Stomach (tissue), 9 donors: Measurements from ENCODE around the gene SLC12A7. TPM values are rescaled to one million over a fixed set of nuclear protein-coding genes. Genes with fewer than 3 reads are reported as not detected.

Experiments used
- DNase-seq, 2 donors: peaks; one replicate each; pipeline versions ENCODE4 v3.0.0 to v3.0.0-alpha.2; 2013 to 2019
- H3K27ac ChIP-seq, 5 donors: fragments of 200-600 bp in 4 of 5; sonication (generic) in 4 of 5; one replicate each; pipeline ENCODE4 v1.5.1; 2013 to 2019; ENCODE audit warnings: mild to moderate bottlenecking in 1 of 5, moderate library complexity in 1 of 5
- H3K27me3 ChIP-seq, 3 donors: fragments of 200-600 bp; sonication (generic); one replicate each; pipeline ENCODE4 v1.5.1; 2017 to 2019; ENCODE audit warnings: mixed run types in 1 of 3
- H3K36me3 ChIP-seq, 4 donors: fragments of 200-600 bp; sonication (generic); 1 replicate in 3 of 4; 2 replicates in 1 of 4; pipeline ENCODE4 v1.5.1; 2016 to 2019
- H3K4me1 ChIP-seq, 4 donors: fragments of 200-600 bp; sonication (generic); one replicate each; pipeline ENCODE4 v1.5.1; 2016 to 2019
- H3K4me3 ChIP-seq, 4 donors: fragments of 200-600 bp; sonication (generic) in 3 of 4; one replicate each; pipeline ENCODE4 v1.5.1; 2016 to 2019; ENCODE audit warnings: mild to moderate bottlenecking in 1 of 4
- H3K9me3 ChIP-seq, 4 donors: fragments of 200-600 bp; sonication (generic); one replicate each; pipeline ENCODE4 v1.5.1; 2016 to 2019
- EP300 ChIP-seq: sonication (generic); formaldehyde crosslinking; IDR thresholded peaks from one replicate; pipeline ENCODE4 v1.6.1; 2017; ENCODE audit warnings: antibody characterized with exemption
- POLR2A ChIP-seq, 4 donors: fragments of 450-650 bp; IDR thresholded peaks; one replicate each; pipeline ENCODE4 v1.6.1; 2016; ENCODE audit warnings: antibody characterized with exemption in 4 of 4, control low read depth in 2 of 4, mild to moderate bottlenecking in 1 of 4, moderate library complexity in 1 of 4
- POLR2AphosphoS5 ChIP-seq, 3 donors: sonication (generic); formaldehyde crosslinking; IDR thresholded peaks; one replicate each; pipeline ENCODE4 v1.6.1; 2016; ENCODE audit warnings: antibody characterized with exemption in 3 of 3
- WGBS, 5 donors: extraction: QIAGEN DNeasy Blood & Tissue Kit in 3 of 5; methylation state at CpG; one replicate each; pipeline versions ENCODE4 v1.1.5 to v1.1.7; 2013 to 2018; 5-methylcytosine and 5-hydroxymethylcytosine counted together
- intact Hi-C: fragments of 100-400 bp; cut with DNase I; formaldehyde crosslinking; loops from one replicate; pipeline ENCODE4 v1.15.1; 2023; ENCODE audit warnings: low total_unique reads
- polyA plus RNA-seq, 3 donors: library from polyadenylated mRNA; stranded (reverse); fragments of 200-250 nt; gene quantifications; one replicate each; pipeline ENCODE4 v1.2.3, GENCODE V29; 2013
- total RNA-seq, 5 donors: library from RNA; depleted of rRNA; stranded (reverse); fragments of >200 nt; gene quantifications; one replicate each; pipeline versions ENCODE4 v1.1.0 to v1.2.3, GENCODE V29; 2014 to 2016
- TF ChIP-seq, protein P1 (sequence below), 7 experiments: fragments of 450-650 bp in 4 of 7; fragments of 200-600 bp in 3 of 7; sonication (generic) in 3 of 7; IDR thresholded peaks; one replicate each; pipeline ENCODE4 v1.5.1; 2016 to 2019; ENCODE audit warnings: antibody characterized with exemption in 7 of 7, control low read depth in 2 of 7, mild to moderate bottlenecking in 1 of 7
- donor health status: healthy with polysubstance abuse.
- donor health status: Bipolar disorder and iron deficiency.
- donor health status: healthy.

The SLC12A7 gene
- total and polyA plus RNA-seq, 8 donors, result 4.7 to 346 (median 37.7) TPM

- intact Hi-C loops, result no loop called here
- no peaks in the 10 kb centered on the region for H3K27me3 ChIP-seq
- no peak for DNase-seq
- no peaks in the 10 kb centered on the region for H3K9me3 ChIP-seq
- H3K4me3 ChIP-seq, result no peak overlapping the region
- H3K36me3 ChIP-seq, result peaks cover 59 to 88% (median 83%) of the 10 kb centered on the region in 4 donors
- WGBS, 5 donors, result 85 to 96% (median 89%) methylated on average over 9 to 23 of the region's 23 CpGs
- peak overlapping the region in 1 of 5 donors; percentile 63 for H3K27ac ChIP-seq
- TF ChIP-seq POLR2A (IDR thresholded peaks at IDR 0.05), result no peak
- TF ChIP-seq, protein P1, sequence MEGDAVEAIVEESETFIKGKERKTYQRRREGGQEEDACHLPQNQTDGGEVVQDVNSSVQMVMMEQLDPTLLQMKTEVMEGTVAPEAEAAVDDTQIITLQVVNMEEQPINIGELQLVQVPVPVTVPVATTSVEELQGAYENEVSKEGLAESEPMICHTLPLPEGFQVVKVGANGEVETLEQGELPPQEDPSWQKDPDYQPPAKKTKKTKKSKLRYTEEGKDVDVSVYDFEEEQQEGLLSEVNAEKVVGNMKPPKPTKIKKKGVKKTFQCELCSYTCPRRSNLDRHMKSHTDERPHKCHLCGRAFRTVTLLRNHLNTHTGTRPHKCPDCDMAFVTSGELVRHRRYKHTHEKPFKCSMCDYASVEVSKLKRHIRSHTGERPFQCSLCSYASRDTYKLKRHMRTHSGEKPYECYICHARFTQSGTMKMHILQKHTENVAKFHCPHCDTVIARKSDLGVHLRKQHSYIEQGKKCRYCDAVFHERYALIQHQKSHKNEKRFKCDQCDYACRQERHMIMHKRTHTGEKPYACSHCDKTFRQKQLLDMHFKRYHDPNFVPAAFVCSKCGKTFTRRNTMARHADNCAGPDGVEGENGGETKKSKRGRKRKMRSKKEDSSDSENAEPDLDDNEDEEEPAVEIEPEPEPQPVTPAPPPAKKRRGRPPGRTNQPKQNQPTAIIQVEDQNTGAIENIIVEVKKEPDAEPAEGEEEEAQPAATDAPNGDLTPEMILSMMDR (IDR thresholded peaks at IDR 0.05), result no peak
- no peak for TF ChIP-seq EP300
- no peak for TF ChIP-seq POLR2AphosphoS5 (IDR thresholded peaks at IDR 0.05)
- H3K4me1 ChIP-seq, result peaks cover 0 to 37% (median 24%) of the 10 kb centered on the region in 4 donors
Observed at GRCh38 chr5:1091632-1092031, 20.2 kb downstream of the SLC12A7 start.

- Histone ChIP-seq H3K4me1 (peaks cover 0 to 37% (median 24%) of the 10 kb centered on the region in 4 donors), H3K9me3 (no peaks in the 10 kb centered on the region), H3K27me3 (no peaks in the 10 kb centered on the region), H3K36me3 (peaks cover 58 to 92% (median 86%) of the 10 kb centered on the region in 4 donors), H3K27ac (peak overlapping the region; percentile 12 to 63 (median 25)), H3K4me3 (no peak overlapping the region)
- 67 to 81% (median 70%) methylated on average over 16 of the region's 16 CpGs for WGBS, 5 donors
- intact Hi-C loops, result no loop called here
- TF ChIP-seq POLR2AphosphoS5 (IDR thresholded peaks at IDR 0.05) (no peak), POLR2A (IDR thresholded peaks at IDR 0.05) (no peak), EP300 (no peak)
- TF ChIP-seq, protein P1 (IDR thresholded peaks at IDR 0.05), result no peak
- no peak for DNase-seq
Observed at GRCh38 chr5:1090538-1090937, 21.3 kb downstream of the SLC12A7 start.

DNA sequence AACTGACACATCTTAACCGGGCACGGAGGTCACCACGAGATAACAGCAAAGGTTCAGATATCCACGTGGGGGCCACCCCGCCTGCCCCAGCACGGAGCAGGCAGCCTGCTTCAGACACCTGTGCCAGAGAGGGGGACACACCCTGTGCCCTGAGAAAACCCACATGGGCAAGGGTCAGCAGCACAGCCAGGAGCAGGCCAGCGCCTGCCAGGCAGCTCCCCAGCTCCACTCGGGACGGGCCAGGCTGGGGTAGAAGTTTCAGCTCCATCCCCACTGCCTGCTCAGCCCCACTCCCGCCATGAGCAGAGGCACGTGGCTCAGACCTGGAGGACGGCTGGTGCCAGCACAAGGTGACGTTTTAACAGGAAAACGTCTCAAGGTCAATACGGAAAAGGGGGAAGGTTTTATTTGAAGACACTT is 22.2 kb downstream of the SLC12A7 start:
- Histone ChIP-seq H3K36me3 (peaks cover 66 to 96% (median 89%) of the 10 kb centered on the region in 4 donors), H3K27me3 (no peaks in the 10 kb centered on the region), H3K4me3 (no peak overlapping the region), H3K9me3 (no peaks in the 10 kb centered on the region), H3K4me1 (peaks cover 0 to 37% (median 24%) of the 10 kb centered on the region in 4 donors), H3K27ac (peak overlapping the region in 3 of 5 donors; percentile 20 to 63 (median 45))
- WGBS, 5 donors, result 22 to 57% (median 44%) methylated on average over 12 to 15 of the region's 15 CpGs
- DNase-seq, result peak in 1 of 2 donors; percentile 57
- no peak for TF ChIP-seq POLR2A (IDR thresholded peaks at IDR 0.05)
- TF ChIP-seq, protein P1 (IDR thresholded peaks at IDR 0.05), result no peak
- TF ChIP-seq POLR2AphosphoS5 (IDR thresholded peaks at IDR 0.05), result no peak
- TF ChIP-seq EP300, result no peak
- intact Hi-C loops, result no loop called here

DNA sequence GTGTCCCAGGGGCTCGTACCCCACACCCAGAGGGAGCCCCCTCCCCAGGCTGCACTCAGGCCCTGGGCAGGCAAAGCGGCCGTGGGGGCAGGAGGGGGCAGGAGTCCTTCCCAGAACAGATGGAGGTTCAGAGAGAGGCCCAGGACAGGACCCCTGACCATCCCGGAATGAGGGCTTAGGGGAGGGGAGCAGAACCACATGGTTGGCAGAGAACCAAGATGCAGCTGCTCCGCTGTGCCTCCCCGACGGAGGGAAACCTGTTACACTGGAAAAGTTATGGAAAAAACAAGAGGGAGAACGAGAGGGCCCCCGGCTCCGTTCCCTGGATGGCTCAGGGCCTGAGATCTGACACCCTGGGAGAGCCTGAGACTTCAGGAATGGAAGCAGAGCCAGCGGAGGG is 22.7 kb downstream of the SLC12A7 start:
- H3K27me3 ChIP-seq, result no peaks in the 10 kb centered on the region
- TF ChIP-seq POLR2AphosphoS5 (IDR thresholded peaks at IDR 0.05) (no peak), EP300 (no peak)
- intact Hi-C loops, result no loop called here
- H3K4me1 ChIP-seq, result peaks cover 0 to 37% (median 24%) of the 10 kb centered on the region in 4 donors
- DNase-seq, result peak in 1 of 2 donors; percentile 49
- H3K9me3 ChIP-seq, result no peaks in the 10 kb centered on the region
- WGBS, 5 donors, result 54 to 68% (median 62%) methylated on average over 5 to 11 of the region's 11 CpGs
- no peak overlapping the region for H3K4me3 ChIP-seq
- peaks cover 71 to 99% (median 93%) of the 10 kb centered on the region in 4 donors for H3K36me3 ChIP-seq
- peak overlapping the region in 2 of 5 donors; percentile 20 to 63 for H3K27ac ChIP-seq

DNA sequence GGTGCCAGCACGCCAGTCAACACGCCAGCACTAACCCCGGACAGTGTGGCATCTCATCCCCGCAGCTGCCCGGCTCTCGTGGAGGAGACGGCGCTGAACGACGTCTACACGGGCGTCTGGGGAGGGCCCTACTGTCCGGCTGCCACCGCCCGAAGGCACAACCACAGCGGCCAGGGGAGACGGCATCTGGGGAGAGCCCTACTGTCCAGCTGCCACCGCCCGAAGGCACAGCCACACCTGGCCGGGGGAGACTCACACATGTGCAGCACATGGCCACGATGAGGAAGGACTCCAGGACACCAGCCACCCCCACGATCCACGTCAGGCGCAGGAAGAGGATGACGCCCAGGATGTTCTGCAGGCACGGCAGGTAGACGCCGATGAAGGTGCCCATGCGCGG is 23.1 kb downstream of the SLC12A7 start:
- 93 to 99% (median 96%) methylated on average over 14 to 30 of the region's 30 CpGs for WGBS, 5 donors
- H3K4me1 ChIP-seq, result peaks cover 0 to 34% (median 23%) of the 10 kb centered on the region in 4 donors
- no peaks in the 10 kb centered on the region for H3K27me3 ChIP-seq
- peaks cover 74 to 99% (median 93%) of the 10 kb centered on the region in 4 donors for H3K36me3 ChIP-seq
- peak overlapping the region in 1 of 5 donors; percentile 20 for H3K27ac ChIP-seq
- TF ChIP-seq POLR2A (IDR thresholded peaks at IDR 0.05) (no peak), EP300 (no peak), POLR2AphosphoS5 (IDR thresholded peaks at IDR 0.05) (no peak)
- TF ChIP-seq, protein P1 (IDR thresholded peaks at IDR 0.05), result no peak
- H3K4me3 ChIP-seq, result no peak overlapping the region
- intact Hi-C loops, result no loop called here
- no peak for DNase-seq
- H3K9me3 ChIP-seq, result no peaks in the 10 kb centered on the region
